Measurements from ENCODE around the gene SYT9. TPM values are rescaled to one million over a fixed set of nuclear protein-coding genes. Genes with fewer than 3 reads are reported as not detected.

Gene SYT9
- total RNA-seq, 3 donors from 2014 or later (not counting 1 experiment from before 2014, with no cell fraction given): not detected

DNA sequence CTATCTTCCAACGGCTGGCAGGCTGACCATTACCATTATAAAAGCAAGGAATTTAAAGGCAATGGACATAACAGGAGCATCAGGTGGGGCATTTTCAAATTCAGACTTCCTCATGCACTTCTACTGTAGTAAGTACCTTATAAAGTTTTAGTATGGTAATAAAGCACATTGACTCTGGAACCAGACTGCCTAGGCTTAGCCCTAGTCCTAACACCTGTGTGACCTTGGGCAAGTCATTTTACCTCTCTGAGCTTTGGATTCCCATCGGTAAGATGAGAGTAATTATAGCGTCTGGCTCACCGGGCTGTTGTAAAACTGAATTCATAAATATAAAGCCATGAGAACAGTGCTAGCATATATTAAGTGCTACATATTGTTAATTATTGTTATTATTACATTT is 164.4 kb downstream of the SYT9 start:
- Histone ChIP-seq H3K4me1 (ENCODE audit: control insufficient read depth, insufficient read depth, low read length) (no peaks in the 10 kb centered on the region), H3K27ac (ENCODE audit: low read length) (no peak overlapping the region), H3K36me3 (ENCODE audit: control insufficient read depth, insufficient read depth, low read length) (no peaks in the 10 kb centered on the region), H3K4me3 (ENCODE audit: low read length) (no peak overlapping the region), H3K9me3 (ENCODE audit: control insufficient read depth, insufficient read depth, low read length) (no peaks in the 10 kb centered on the region), H3K27me3 (ENCODE audit: control insufficient read depth, insufficient read depth, low read length) (no peaks in the 10 kb centered on the region)
- DNase-seq: no peak
- WGBS (ENCODE audit: insufficient coverage): 93% methylated on average over 3 of the region's 4 CpGs
- TF ChIP-seq CTCF (IDR thresholded peaks at IDR 0.05): no peak
- H3K4me1 Mint-ChIP-seq: peaks cover 0 to 5% of the 10 kb centered on the region in 2 donors
- no peak for ATAC-seq
- H3K36me3 Mint-ChIP-seq: no peaks in the 10 kb centered on the region
- peaks cover 16 to 29% of the 10 kb centered on the region in 2 donors for H3K27me3 Mint-ChIP-seq (ENCODE audit: low read depth in 2 of 2)
- H3K4me3 Mint-ChIP-seq: no peak overlapping the region
- no peaks in the 10 kb centered on the region for H3K9me3 Mint-ChIP-seq
- intact Hi-C loops (cut with micrococcal nuclease): no loop called here
- H3K27ac Mint-ChIP-seq: no peak overlapping the region

DNA sequence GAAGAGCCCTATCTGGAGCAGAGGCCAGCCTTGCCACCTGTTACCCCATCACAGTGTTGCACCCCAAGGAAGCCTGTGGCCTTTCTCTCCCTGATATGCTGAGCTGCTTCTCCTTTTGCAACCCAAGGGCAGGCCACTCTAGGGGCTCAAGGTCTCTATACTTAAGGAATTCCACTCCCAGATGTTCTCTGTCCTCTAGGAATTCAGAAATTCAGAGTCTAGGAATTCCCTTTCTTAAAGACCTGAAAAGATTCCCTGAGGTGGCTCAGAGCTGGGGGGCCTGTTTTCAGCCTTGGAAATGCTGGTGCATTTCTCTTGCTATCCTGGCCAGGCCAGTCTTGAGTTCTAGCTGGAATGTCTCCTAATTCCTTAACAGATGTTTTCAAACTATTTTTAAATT is 165.6 kb downstream of the SYT9 start:
- H3K27ac ChIP-seq (ENCODE audit: low read length): no peak overlapping the region
- Mint-ChIP-seq H3K9me3 (no peaks in the 10 kb centered on the region), H3K36me3 (no peaks in the 10 kb centered on the region), H3K27ac (no peak overlapping the region), H3K4me3 (no peak overlapping the region), H3K4me1 (peaks cover 0 to 5% of the 10 kb centered on the region in 2 donors), H3K27me3 (ENCODE audit: low read depth in 2 of 2) (peaks cover 11 to 29% of the 10 kb centered on the region in 2 donors)
- TF ChIP-seq CTCF (IDR thresholded peaks at IDR 0.05): no peak
- no peaks in the 10 kb centered on the region for H3K4me1 ChIP-seq (ENCODE audit: control insufficient read depth, insufficient read depth, low read length)
- no peak for ATAC-seq
- intact Hi-C loops (cut with micrococcal nuclease): no loop called here
- no peak for DNase-seq
- no peaks in the 10 kb centered on the region for H3K27me3 ChIP-seq (ENCODE audit: control insufficient read depth, insufficient read depth, low read length)
- H3K4me3 ChIP-seq (ENCODE audit: low read length): no peak overlapping the region
- H3K9me3 ChIP-seq (ENCODE audit: control insufficient read depth, insufficient read depth, low read length): no peaks in the 10 kb centered on the region
- no peaks in the 10 kb centered on the region for H3K36me3 ChIP-seq (ENCODE audit: control insufficient read depth, insufficient read depth, low read length)

- H3K36me3 ChIP-seq (ENCODE audit: control insufficient read depth, insufficient read depth, low read length): no peaks in the 10 kb centered on the region
- no peak overlapping the region for H3K27ac ChIP-seq (ENCODE audit: low read length)
- H3K27me3 ChIP-seq (ENCODE audit: control insufficient read depth, insufficient read depth, low read length): no peaks in the 10 kb centered on the region
- Mint-ChIP-seq H3K9me3 (no peaks in the 10 kb centered on the region), H3K4me3 (no peak overlapping the region), H3K27ac (no peak overlapping the region), H3K27me3 (ENCODE audit: low read depth in 2 of 2) (peaks cover 11 to 29% of the 10 kb centered on the region in 2 donors), H3K4me1 (peaks cover 0 to 5% of the 10 kb centered on the region in 2 donors), H3K36me3 (no peaks in the 10 kb centered on the region)
- no peaks in the 10 kb centered on the region for H3K9me3 ChIP-seq (ENCODE audit: control insufficient read depth, insufficient read depth, low read length)
- WGBS (ENCODE audit: insufficient coverage): 84% methylated on average over 3 of the region's 3 CpGs
- intact Hi-C loops (cut with micrococcal nuclease): no loop called here
- H3K4me1 ChIP-seq (ENCODE audit: control insufficient read depth, insufficient read depth, low read length): no peaks in the 10 kb centered on the region
- DNase-seq (no peak), ATAC-seq (no peak)
- TF ChIP-seq CTCF (IDR thresholded peaks at IDR 0.05): no peak
- H3K4me3 ChIP-seq (ENCODE audit: low read length): no peak overlapping the region
Measured at GRCh38 chr11:7418061-7418460, 166.4 kb downstream of the SYT9 start.

DNA sequence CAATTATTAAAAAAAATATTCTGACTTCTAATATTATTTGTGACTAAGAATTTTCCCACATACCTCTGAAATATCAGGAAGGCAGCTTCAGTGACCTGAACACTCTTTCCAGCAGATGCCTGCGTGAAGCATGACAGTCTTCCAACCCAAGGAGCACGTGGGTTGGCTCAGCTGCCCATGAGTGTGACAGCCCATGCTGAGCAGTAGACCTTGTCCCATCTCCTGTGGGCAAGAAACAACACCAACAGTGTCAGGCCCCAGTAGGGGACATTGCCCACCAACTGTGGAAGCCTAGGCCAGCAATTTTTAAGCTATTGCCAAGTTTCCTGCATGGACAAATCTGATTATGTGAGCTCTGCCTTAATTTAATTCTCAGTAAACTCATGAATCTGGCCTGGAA is 167.2 kb downstream of the SYT9 start:
- intact Hi-C loops (cut with micrococcal nuclease): no loop called here
- no peaks in the 10 kb centered on the region for H3K36me3 ChIP-seq (ENCODE audit: control insufficient read depth, insufficient read depth, low read length)
- Mint-ChIP-seq H3K27ac (no peak overlapping the region), H3K4me1 (peaks cover 0 to 5% of the 10 kb centered on the region in 2 donors), H3K4me3 (no peak overlapping the region), H3K9me3 (no peaks in the 10 kb centered on the region), H3K27me3 (ENCODE audit: low read depth in 2 of 2) (peaks cover 11 to 27% of the 10 kb centered on the region in 2 donors), H3K36me3 (no peaks in the 10 kb centered on the region)
- no peaks in the 10 kb centered on the region for H3K9me3 ChIP-seq (ENCODE audit: control insufficient read depth, insufficient read depth, low read length)
- H3K27ac ChIP-seq (ENCODE audit: low read length): no peak overlapping the region
- H3K4me1 ChIP-seq (ENCODE audit: control insufficient read depth, insufficient read depth, low read length): no peaks in the 10 kb centered on the region
- WGBS (ENCODE audit: insufficient coverage): 77% methylated on average over 2 of the region's 2 CpGs
- no peak for TF ChIP-seq CTCF (IDR thresholded peaks at IDR 0.05)
- DNase-seq (no peak), ATAC-seq (no peak)
- no peak overlapping the region for H3K4me3 ChIP-seq (ENCODE audit: low read length)
- H3K27me3 ChIP-seq (ENCODE audit: control insufficient read depth, insufficient read depth, low read length): no peaks in the 10 kb centered on the region
